ENCODE measurements around the gene MAN1C1.

MAN1C1 gene

GRCh38 chr1:25744636-25745425, 128.2 kb downstream of the MAN1C1 start:
- DNase-seq, result no peak

GRCh38 chr1:25746299-25747045, 129.9 kb downstream of the MAN1C1 start:
- no peak for DNase-seq

GRCh38 chr1:25747046-25747719, 130.6 kb downstream of the MAN1C1 start:
- DNase-seq, result no peak

- no peak for DNase-seq
Measured at GRCh38 chr1:25748531-25749205, 132.1 kb downstream of the MAN1C1 start.

GRCh38 chr1:25750923-25751605, 134.5 kb downstream of the MAN1C1 start:
- no peak for DNase-seq

GRCh38 chr1:25754470-25755181, 138.0 kb downstream of the MAN1C1 start:
- DNase-seq, result no peak

GRCh38 chr1:25755475-25756125, 139.0 kb downstream of the MAN1C1 start:
- no peak for DNase-seq

- no peak for DNase-seq
Measured at GRCh38 chr1:25756215-25756614, 139.6 kb downstream of the MAN1C1 start.

- DNase-seq, result no peak
Measured at GRCh38 chr1:25757151-25757845, 140.7 kb downstream of the MAN1C1 start.

- no peak for DNase-seq
Measured at GRCh38 chr1:25757846-25758185, 141.2 kb downstream of the MAN1C1 start.

GRCh38 chr1:25758466-25759070, 142.0 kb downstream of the MAN1C1 start:
- DNase-seq, result no peak

GRCh38 chr1:25760122-25760719, 143.6 kb downstream of the MAN1C1 start:
- no peak for DNase-seq

- no peak for DNase-seq
Measured at GRCh38 chr1:25760871-25761270, 144.3 kb downstream of the MAN1C1 start.

GRCh38 chr1:25763493-25763892, 146.9 kb downstream of the MAN1C1 start:
- DNase-seq, result no peak

- DNase-seq, result no peak
Measured at GRCh38 chr1:25765136-25765922, 148.7 kb downstream of the MAN1C1 start.

- no peak for DNase-seq
Measured at GRCh38 chr1:25765923-25766589, 149.5 kb downstream of the MAN1C1 start.

- no peak for DNase-seq
Measured at GRCh38 chr1:25766721-25767436, 150.3 kb downstream of the MAN1C1 start.

GRCh38 chr1:25767437-25767770, 150.8 kb downstream of the MAN1C1 start:
- DNase-seq, result no peak

All from NCI-H1436 (cell line).